ENCODE data around the gene COMMD8.

DNA sequence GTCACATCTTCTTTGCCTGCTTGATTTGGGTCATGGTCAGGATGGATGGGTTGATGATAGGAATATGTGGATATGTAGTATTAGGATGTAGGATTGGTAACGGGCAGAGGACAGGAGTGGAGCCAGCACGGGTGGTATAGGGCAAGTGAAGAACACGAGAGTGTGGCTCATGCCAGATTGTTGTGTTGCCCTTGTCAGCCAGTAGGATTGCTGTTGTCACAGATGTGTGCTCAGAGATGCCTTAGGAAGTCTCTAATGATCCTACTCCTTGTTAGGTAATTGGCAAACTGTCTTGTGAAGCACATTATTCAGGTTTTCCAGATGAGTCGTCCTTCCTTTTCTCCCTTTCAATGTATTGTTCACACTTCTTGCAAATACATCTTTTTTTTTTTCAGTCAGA, 27.0 kb upstream of the COMMD8 start:
- no peak for TF ChIP-seq EP300 (IDR thresholded peaks at IDR 0.05)
- TF ChIP-seq POLR2A (IDR thresholded peaks at IDR 0.05), result no peak
- TF ChIP-seq, protein P1, sequence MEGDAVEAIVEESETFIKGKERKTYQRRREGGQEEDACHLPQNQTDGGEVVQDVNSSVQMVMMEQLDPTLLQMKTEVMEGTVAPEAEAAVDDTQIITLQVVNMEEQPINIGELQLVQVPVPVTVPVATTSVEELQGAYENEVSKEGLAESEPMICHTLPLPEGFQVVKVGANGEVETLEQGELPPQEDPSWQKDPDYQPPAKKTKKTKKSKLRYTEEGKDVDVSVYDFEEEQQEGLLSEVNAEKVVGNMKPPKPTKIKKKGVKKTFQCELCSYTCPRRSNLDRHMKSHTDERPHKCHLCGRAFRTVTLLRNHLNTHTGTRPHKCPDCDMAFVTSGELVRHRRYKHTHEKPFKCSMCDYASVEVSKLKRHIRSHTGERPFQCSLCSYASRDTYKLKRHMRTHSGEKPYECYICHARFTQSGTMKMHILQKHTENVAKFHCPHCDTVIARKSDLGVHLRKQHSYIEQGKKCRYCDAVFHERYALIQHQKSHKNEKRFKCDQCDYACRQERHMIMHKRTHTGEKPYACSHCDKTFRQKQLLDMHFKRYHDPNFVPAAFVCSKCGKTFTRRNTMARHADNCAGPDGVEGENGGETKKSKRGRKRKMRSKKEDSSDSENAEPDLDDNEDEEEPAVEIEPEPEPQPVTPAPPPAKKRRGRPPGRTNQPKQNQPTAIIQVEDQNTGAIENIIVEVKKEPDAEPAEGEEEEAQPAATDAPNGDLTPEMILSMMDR (IDR thresholded peaks at IDR 0.05), result peak in 2 of 7 experiments; percentile 10 to 19
